HUES64 (cell line): ENCODE measurements around the gene B3GALT6.

Source experiments
- H3K27ac ChIP-seq: 2 replicates; pipeline ENCODE4 v1.7.0; 2013; ENCODE audit warnings: low read depth, low read length, inconsistent platforms
- H3K27me3 ChIP-seq: 2 replicates; pipeline ENCODE4 v1.6.1; 2013; ENCODE audit warnings: mild to moderate bottlenecking, low read length; ENCODE audit not compliant: insufficient read depth
- H3K36me3 ChIP-seq: 2 replicates; pipeline ENCODE4 v1.6.1; 2013; ENCODE audit warnings: mild to moderate bottlenecking, low read length; ENCODE audit not compliant: insufficient read depth
- H3K4me1 ChIP-seq: 2 replicates; pipeline ENCODE4 v1.6.1; 2013; ENCODE audit warnings: mild to moderate bottlenecking, low read length, moderate library complexity; ENCODE audit not compliant: insufficient read depth
- H3K4me3 ChIP-seq: 2 replicates; pipeline ENCODE4 v1.5.1; 2013; ENCODE audit warnings: mild to moderate bottlenecking, low read length, moderate library complexity
- H3K9ac ChIP-seq: 2 replicates; pipeline ENCODE4 v1.6.1; 2013; ENCODE audit warnings: mild to moderate bottlenecking, low read depth, low read length
- H3K9me3 ChIP-seq: 2 replicates; pipeline ENCODE4 v1.6.1; 2013; ENCODE audit warnings: low read depth, low read length; ENCODE audit not compliant: insufficient read depth
- WGBS: fragments of 150-250, 120-280 bp; methylation state at CpG from one replicate; pipeline ENCODE4 v1.1.7; 2013; ENCODE audit warnings: missing lambda C conversion rate; 5-methylcytosine and 5-hydroxymethylcytosine counted together

The B3GALT6 gene

DNA sequence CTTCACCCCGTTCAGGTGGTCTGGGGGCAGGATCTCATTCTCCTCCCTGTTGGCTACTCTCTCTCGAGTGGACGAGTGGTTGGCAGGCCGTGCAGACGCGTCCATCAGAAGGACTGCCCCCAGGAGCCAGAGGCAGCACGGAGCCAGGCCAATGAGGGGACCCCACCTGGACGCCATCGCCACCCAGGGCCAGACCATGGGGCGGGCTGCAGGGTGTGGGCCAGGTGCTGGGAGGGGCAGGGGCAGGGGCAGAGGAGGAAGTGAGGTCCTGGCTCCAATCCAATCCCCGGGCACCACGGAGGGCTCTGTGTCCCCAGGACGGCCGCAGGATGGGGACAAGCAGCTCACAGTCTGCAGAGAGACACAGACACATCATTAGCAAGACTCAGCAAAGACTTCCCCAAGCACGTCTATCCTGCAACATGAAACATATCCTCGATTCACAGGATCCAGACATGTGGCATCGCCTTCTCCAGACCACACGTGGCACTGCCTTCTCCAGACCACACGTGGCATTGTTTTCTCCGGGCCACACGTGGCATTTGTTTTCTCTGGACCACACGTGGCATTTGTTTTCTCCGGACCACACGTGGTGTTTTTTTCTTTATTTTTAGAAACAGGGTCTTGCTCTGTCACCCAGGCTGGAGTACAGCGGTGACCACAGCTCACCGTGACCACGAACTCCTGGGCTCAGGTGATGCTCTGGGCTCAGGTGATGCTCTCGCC lies 3.3 kb upstream of the B3GALT6 start:
- 97% methylated on average over 28 of the region's 28 CpGs for WGBS
- Histone ChIP-seq H3K27me3 (no peaks in the 10 kb centered on the region), H3K9ac (no peak overlapping the region), H3K9me3 (no peaks in the 10 kb centered on the region), H3K27ac (no peak overlapping the region), H3K4me1 (0 out of 2 replicates have a peak, but pooled peaks cover 5% of the 10 kb centered on the region), H3K4me3 (no peak overlapping the region), H3K36me3 (peaks cover 38% of the 10 kb centered on the region)

GRCh38 chr1:1229770-1230169 lies 2.3 kb upstream of the B3GALT6 start:
- peaks cover 36% of the 10 kb centered on the region for H3K36me3 ChIP-seq
- H3K4me1 ChIP-seq, result 0 out of 2 replicates have a peak, but pooled peaks cover 5% of the 10 kb centered on the region
- no peak overlapping the region for H3K27ac ChIP-seq
- H3K4me3 ChIP-seq, result no peak overlapping the region
- 96% methylated on average over 19 of the region's 19 CpGs for WGBS
- H3K9me3 ChIP-seq, result no peaks in the 10 kb centered on the region
- no peak overlapping the region for H3K9ac ChIP-seq
- no peaks in the 10 kb centered on the region for H3K27me3 ChIP-seq

DNA sequence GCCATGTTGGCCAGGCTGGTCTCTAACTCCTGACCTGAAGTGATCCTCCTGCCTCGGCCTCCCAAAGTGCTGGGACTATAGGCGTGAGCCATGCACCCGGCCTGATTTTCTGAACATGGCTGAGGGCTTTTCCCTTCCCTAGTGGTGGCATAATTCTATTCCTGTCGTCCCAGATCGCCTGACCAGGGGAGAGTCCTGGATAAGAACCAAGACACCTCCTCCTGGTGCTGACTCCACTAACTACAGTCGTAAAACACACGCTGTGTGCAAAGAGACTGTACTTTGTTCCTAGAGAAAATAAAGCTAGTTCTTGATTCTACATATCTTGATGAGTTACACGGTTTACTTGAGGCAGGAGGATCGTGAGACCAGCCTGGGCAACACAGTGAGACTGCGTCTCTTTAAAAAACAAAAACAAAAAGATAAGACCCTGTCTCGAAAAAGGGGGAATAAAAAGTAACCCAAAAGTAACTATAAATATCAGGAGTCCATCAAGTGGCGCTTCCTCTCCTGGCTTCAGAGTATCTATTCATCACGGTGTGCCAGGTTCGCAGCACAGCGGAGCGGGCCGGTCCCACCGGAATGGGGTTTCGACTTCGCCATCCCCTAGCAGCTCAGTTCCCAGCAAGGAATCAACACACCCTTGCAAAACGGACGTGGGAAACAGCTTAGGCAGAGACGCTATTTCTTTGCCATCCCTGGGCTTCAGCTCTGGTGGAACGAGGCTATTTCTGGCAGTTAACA lies 1.2 kb upstream of the B3GALT6 start:
- H3K4me1 ChIP-seq, result 0 out of 2 replicates have a peak, but pooled peaks cover 5% of the 10 kb centered on the region
- peak overlapping the region; percentile 83 for H3K4me3 ChIP-seq
- 37% methylated on average over 24 of the region's 24 CpGs for WGBS
- H3K27ac ChIP-seq, result peak overlapping the region; percentile 78
- H3K9ac ChIP-seq, result peak overlapping the region; percentile 91
- no peaks in the 10 kb centered on the region for H3K27me3 ChIP-seq
- no peaks in the 10 kb centered on the region for H3K9me3 ChIP-seq
- peaks cover 28% of the 10 kb centered on the region for H3K36me3 ChIP-seq

DNA sequence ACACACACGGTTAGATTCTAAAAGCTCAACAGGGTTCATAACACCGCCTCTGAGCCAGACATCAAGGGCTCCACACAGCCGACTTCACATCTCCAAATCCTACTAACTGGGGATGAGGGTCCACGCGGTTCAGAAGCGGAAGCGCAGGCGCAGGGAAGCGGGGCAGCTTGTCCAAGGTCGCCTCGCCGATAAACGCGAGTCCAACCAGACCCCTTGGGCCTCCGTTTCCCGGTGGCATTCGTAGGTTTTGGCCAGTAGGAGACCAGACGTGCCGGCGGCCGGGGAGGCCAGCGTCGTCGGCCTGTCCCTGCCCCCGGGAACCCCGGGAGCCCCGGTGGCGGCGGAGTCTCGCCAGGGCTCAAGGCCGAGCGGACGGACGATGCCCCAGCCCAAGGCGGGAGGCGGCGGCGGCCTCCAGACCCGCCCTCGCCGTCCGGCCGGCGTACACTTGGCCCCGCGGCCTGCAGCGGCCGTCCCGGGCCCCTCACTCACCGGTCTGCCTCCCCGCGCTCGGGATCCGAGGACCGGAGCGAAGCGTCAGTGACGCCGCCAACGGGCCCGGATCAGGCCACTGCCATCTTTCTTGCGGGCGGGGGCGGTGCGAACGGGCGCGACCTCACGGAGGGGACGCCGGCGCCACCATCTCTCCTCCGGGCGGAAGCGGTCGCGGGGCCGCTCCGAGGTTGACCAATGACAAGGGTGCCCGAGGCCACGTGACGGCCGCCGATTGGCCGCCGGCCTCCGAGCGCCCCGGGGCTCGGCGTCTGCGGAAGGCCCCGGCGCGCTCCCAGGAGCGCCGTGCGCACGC lies 433 bp upstream of the B3GALT6 start, which contains the start of gene SDF4:
SDF4 (minus strand) TSS at position 602 of the 808 bp plus-strand sequence. CDS start 3,229 bp downstream, outside the sequence.
- Histone ChIP-seq H3K4me1 (0 out of 2 replicates have a peak, but pooled peaks cover 5% of the 10 kb centered on the region), H3K9ac (peak within 1 kb of the TSS; percentile 91), H3K36me3 (peaks cover 22% of the 10 kb centered on the region), H3K9me3 (no peaks in the 10 kb centered on the region), H3K27me3 (no peaks in the 10 kb centered on the region), H3K27ac (peak within 1 kb of the TSS; percentile 78), H3K4me3 (peak within 1 kb of the TSS; percentile 83)
- under 1% methylated on average over 99 of the region's 99 CpGs for WGBS

DNA sequence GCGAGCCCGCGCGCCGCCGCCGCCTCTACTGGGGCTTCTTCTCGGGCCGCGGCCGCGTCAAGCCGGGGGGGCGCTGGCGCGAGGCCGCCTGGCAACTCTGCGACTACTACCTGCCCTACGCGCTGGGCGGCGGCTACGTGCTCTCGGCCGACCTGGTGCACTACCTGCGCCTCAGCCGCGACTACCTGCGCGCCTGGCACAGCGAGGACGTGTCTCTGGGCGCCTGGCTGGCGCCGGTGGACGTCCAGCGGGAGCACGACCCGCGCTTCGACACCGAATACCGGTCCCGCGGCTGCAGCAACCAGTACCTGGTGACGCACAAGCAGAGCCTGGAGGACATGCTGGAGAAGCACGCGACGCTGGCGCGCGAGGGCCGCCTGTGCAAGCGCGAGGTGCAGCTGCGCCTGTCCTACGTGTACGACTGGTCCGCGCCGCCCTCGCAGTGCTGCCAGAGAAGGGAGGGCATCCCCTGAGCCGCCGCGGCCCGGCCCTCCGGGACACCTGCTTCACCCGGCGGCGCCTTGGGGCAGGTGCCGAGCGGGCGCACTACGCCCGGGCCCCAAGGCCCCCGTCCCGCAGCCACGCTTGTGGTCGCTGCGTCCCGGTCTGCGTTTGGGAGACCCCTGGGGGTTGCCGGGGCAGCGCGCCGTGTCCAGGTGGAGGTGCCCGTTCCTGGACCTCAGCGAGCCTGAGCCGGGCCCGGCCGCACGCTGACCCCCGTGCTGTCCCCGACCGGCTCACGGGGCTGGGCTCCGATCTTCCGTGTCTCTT lies 944 bp downstream of the B3GALT6 start:
- H3K36me3 ChIP-seq, result peaks cover 14% of the 10 kb centered on the region
- peak overlapping the region; percentile 70; the same call in 1 of the 2 replicates for H3K9ac ChIP-seq
- H3K27me3 ChIP-seq, result no peaks in the 10 kb centered on the region
- H3K4me1 ChIP-seq, result 0 out of 2 replicates have a peak, but pooled peaks cover 5% of the 10 kb centered on the region
- no peaks in the 10 kb centered on the region for H3K9me3 ChIP-seq
- peak overlapping the region; percentile 40; the same call in 1 of the 2 replicates for H3K4me3 ChIP-seq
- WGBS, result 96% methylated on average over 98 of the region's 98 CpGs
- no peak overlapping the region for H3K27ac ChIP-seq

DNA sequence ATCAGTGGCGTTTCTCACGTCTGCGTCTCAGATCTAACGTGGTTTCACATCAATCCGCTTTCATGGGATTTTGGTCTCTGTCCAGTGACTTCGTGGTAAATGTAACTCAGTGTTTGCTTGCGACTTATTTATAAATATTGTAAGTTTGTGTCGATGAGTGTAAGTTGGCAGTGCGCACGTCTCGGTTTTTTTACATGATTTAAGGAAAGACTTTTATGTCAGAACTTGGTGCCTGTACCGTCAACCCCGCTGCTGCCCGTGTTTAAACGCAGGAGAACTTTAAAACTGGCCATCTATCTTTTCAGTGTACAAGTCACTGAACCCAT lies 1.5 kb downstream of the B3GALT6 start:
- Histone ChIP-seq H3K36me3 (peaks cover 9% of the 10 kb centered on the region), H3K4me3 (no peak overlapping the region), H3K4me1 (0 out of 2 replicates have a peak, but pooled peaks cover 5% of the 10 kb centered on the region), H3K9ac (no peak overlapping the region), H3K9me3 (no peaks in the 10 kb centered on the region), H3K27me3 (no peaks in the 10 kb centered on the region), H3K27ac (no peak overlapping the region)
- 97% methylated on average over 15 of the region's 15 CpGs for WGBS

- Histone ChIP-seq H3K4me3 (no peak overlapping the region), H3K9me3 (no peaks in the 10 kb centered on the region), H3K9ac (no peak overlapping the region), H3K27ac (no peak overlapping the region), H3K4me1 (0 out of 2 replicates have a peak, but pooled peaks cover 5% of the 10 kb centered on the region), H3K27me3 (no peaks in the 10 kb centered on the region), H3K36me3 (peaks cover 8% of the 10 kb centered on the region; the same call in 1 of the 2 replicates)
- 96% methylated on average over 28 of the region's 28 CpGs for WGBS
Observed at GRCh38 chr1:1234180-1234808, 2.3 kb downstream of the B3GALT6 start.

GRCh38 chr1:1235016-1235744 lies 3.1 kb downstream of the B3GALT6 start:
- 94% methylated on average over 27 of the region's 27 CpGs for WGBS
- Histone ChIP-seq H3K27ac (no peak overlapping the region), H3K27me3 (no peaks in the 10 kb centered on the region), H3K36me3 (peaks cover 6% of the 10 kb centered on the region; the same call in 1 of the 2 replicates), H3K9ac (no peak overlapping the region), H3K4me3 (no peak overlapping the region), H3K4me1 (0 out of 2 replicates have a peak, but pooled peaks cover 5% of the 10 kb centered on the region), H3K9me3 (no peaks in the 10 kb centered on the region)

- H3K9me3 ChIP-seq, result no peaks in the 10 kb centered on the region
- no peak overlapping the region for H3K27ac ChIP-seq
- no peak overlapping the region for H3K4me3 ChIP-seq
- H3K27me3 ChIP-seq, result no peaks in the 10 kb centered on the region
- 89% methylated on average over 22 of the region's 22 CpGs for WGBS
- no peak overlapping the region for H3K9ac ChIP-seq
- H3K4me1 ChIP-seq, result no peaks in the 10 kb centered on the region
- H3K36me3 ChIP-seq, result peaks cover 6% of the 10 kb centered on the region; the same call in 1 of the 2 replicates
Observed at GRCh38 chr1:1236176-1236763, 4.2 kb downstream of the B3GALT6 start.
